ENCODE measurements around the gene CSTA. TPM values are rescaled to one million over a fixed set of nuclear protein-coding genes. Genes with fewer than 3 reads are reported as not detected.

CSTA gene
- total RNA-seq, 1 experiment from 2014 or later = not detected

DNA sequence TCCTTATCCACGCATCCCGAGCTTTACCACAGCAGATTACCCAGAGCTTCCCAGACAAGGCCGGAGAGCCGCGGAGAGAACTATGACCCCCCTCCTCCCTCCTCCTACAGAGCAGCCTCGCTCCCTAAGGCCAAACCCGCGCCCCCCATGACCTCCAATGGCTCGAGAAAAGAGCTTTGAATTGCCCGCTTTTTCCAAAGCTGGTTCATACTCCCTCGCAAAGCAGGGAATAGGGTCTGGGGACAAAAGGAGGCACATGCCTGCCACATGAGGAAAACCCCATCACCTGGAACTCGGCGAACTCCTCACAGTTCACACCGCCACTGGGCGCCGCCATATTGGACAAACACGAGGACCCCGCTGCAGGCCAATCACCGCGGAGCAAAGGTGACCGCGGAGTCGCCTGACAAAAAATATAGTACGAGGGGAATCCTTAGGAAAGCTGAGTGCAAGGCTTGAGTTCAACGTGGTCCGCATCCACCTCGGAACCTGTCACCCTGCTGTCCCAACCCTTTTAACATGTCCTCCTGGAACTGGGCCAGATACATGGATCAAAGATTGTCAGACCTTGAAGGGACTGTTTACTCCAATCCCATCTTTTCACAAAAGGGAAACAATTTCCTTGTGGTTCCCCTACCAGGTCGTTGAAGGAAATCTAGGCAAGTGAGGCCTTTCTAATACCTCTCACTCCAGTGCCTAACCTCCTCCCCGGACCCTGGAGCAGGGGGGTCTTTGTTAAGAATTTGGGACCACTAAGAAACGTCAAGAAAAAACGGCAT lies 58.0 kb downstream of the CSTA start, which contains the start of gene MIX23:
MIX23 (minus strand) TSS at position 344 of the 779 bp plus-strand sequence; CDS start at position 337, 7 bp downstream.
- intact Hi-C loops (cut with micrococcal nuclease) = loop anchor here (1.0 kb wide), 1 partner anchor 33 kb away; the partner anchor contains the start of gene WDR5B
- H2AFZ ChIP-seq (ENCODE audit: low read length) = peak within 1 kb of the TSS; percentile 89
- H3K4me1 ChIP-seq (ENCODE audit: insufficient read depth, low read length) = peaks cover 44% of the 10 kb centered on the region
- no peaks in the 10 kb centered on the region for H4K20me1 ChIP-seq (ENCODE audit: low read length)
- H3K9ac ChIP-seq (ENCODE audit: low read length) = peak within 1 kb of the TSS; percentile 90
- H3K4me3 ChIP-seq (ENCODE audit: low read length) = peak within 1 kb of the TSS; percentile 90
- ChIA-PET CTCF (interaction anchor here (1.1 kb wide), 1 partner anchor 77 kb away, joined by 6 read pairs; no protein-coding TSS in a partner anchor), POLR2A (ENCODE audit: unreplicated experiment) (interaction anchor here (0.5 to 1.7 kb wide), 3 partner anchors 12 to 845 kb away, joined by 4 to 14 read pairs (median 4); partner anchors contain the start of gene WDR5B)
- H3F3A ChIP-seq (ENCODE audit: low read length, unreplicated experiment) = no peaks in the 10 kb centered on the region
- peak; percentile 93 for DNase-seq
- peak within 1 kb of the TSS; percentile 40 for H3K27ac ChIP-seq (ENCODE audit: low read length)
- peak; percentile 44 for ATAC-seq
- H3K9me2 ChIP-seq (replicated peaks; ENCODE audit: low read length) = no peaks in the 10 kb centered on the region
- TF ChIP-seq EZH2phosphoT487 (IDR thresholded peaks at IDR 0.05; ENCODE audit: borderline replicate concordance, low read length) (no peak), EZH2 (IDR thresholded peaks at IDR 0.05; ENCODE audit: low read length, unreplicated experiment) (no peak)
- TF ChIP-seq, protein P1, sequence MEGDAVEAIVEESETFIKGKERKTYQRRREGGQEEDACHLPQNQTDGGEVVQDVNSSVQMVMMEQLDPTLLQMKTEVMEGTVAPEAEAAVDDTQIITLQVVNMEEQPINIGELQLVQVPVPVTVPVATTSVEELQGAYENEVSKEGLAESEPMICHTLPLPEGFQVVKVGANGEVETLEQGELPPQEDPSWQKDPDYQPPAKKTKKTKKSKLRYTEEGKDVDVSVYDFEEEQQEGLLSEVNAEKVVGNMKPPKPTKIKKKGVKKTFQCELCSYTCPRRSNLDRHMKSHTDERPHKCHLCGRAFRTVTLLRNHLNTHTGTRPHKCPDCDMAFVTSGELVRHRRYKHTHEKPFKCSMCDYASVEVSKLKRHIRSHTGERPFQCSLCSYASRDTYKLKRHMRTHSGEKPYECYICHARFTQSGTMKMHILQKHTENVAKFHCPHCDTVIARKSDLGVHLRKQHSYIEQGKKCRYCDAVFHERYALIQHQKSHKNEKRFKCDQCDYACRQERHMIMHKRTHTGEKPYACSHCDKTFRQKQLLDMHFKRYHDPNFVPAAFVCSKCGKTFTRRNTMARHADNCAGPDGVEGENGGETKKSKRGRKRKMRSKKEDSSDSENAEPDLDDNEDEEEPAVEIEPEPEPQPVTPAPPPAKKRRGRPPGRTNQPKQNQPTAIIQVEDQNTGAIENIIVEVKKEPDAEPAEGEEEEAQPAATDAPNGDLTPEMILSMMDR (conservative IDR thresholded peaks at IDR 0.05; ENCODE audit: low read depth, low read length) = no peak
- H3K4me2 ChIP-seq (ENCODE audit: low read length) = peak within 1 kb of the TSS; percentile 87
- H3K27me3 ChIP-seq (ENCODE audit: low read length) = no peaks in the 10 kb centered on the region
- H3K79me2 ChIP-seq (ENCODE audit: low read length) = peaks cover 95% of the 10 kb centered on the region
- H3K36me3 ChIP-seq (ENCODE audit: low read depth, low read length) = peaks cover 18% of the 10 kb centered on the region
- no TSS peak for BruUV-seq (replicated peaks)
- H3K9me3 ChIP-seq (ENCODE audit: low read length) = no peaks in the 10 kb centered on the region

DNA sequence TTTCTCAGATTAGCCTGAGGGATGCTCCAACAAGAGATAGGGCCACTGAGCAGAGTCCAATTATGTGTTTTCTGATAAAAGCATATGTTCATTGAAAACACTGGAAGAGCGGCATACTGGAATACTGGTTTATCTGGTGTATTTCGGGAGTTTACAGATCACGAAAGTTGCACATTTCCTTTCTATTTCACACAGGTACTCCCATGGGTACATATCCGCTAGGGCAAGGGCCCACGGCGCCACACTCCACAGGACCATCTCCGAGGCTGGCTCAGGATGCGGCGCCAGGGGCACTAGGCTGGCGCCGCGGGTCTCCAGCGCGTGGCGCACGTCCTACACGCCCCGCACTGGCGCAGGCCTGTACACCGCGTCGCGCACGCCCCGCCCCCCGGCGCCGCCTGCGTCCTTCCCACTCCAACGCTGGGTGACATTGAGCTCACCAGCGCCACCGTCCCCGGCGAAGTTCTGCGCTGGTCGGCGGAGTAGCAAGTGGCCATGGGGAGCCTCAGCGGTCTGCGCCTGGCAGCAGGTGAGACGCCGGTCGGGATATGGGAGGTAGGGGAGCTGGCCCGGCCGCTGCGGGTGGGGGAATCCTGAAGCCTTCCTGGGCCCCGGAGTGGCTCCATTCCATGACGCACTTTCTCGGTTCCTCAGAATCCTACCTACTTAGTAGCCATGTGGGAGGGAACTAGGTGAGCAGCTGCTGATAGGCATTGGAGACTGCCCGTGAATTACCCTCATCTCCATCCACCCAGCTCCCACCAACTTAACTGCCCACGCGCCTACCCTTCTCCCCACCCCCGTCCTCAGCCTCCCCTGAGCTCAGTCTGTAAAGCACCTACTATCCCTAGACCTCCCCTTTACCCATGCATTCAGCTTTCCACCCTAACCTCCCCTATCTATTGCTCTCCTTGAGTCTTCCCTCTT lies 59.0 kb downstream of the CSTA start, which contains the start of gene FAM162A:
FAM162A (plus strand) TSS at position 412 of the 927 bp plus-strand sequence; CDS start at position 496, 84 bp downstream.
- Histone ChIP-seq H3K4me2 (ENCODE audit: low read length) (peak within 1 kb of the TSS; percentile 87), H3K9me2 (replicated peaks; ENCODE audit: low read length) (no peaks in the 10 kb centered on the region), H2AFZ (ENCODE audit: low read length) (peak within 1 kb of the TSS; percentile 89), H3K27me3 (ENCODE audit: low read length) (no peaks in the 10 kb centered on the region), H3K36me3 (ENCODE audit: low read depth, low read length) (peaks cover 12% of the 10 kb centered on the region; the same call in 1 of the 2 replicates), H3K4me3 (ENCODE audit: low read length) (peak within 1 kb of the TSS; percentile 90), H3K27ac (ENCODE audit: low read length) (peak within 1 kb of the TSS; percentile 40), H3F3A (ENCODE audit: low read length, unreplicated experiment) (no peaks in the 10 kb centered on the region), H3K9ac (ENCODE audit: low read length) (peak within 1 kb of the TSS; percentile 90), H3K79me2 (ENCODE audit: low read length) (peaks cover 90% of the 10 kb centered on the region), H4K20me1 (ENCODE audit: low read length) (no peaks in the 10 kb centered on the region), H3K4me1 (ENCODE audit: insufficient read depth, low read length) (peaks cover 44% of the 10 kb centered on the region), H3K9me3 (ENCODE audit: low read length) (no peaks in the 10 kb centered on the region)
- ChIA-PET CTCF (interaction anchor here (0.6 to 1.4 kb wide), 5 partner anchors 9 to 335 kb away, joined by 3 to 26 read pairs (median 9); no protein-coding TSS in a partner anchor), POLR2A (ENCODE audit: unreplicated experiment) (interaction anchor here (0.5 to 1.7 kb wide), 14 partner anchors 9 to 973 kb away, joined by 3 to 14 read pairs (median 4); partner anchors contain the start of gene WDR5B)
- ATAC-seq (peak; percentile 90), DNase-seq (peak; percentile 98)
- intact Hi-C loops (cut with micrococcal nuclease) = loop anchor here (1.0 kb wide), 3 partner anchors 19 to 78 kb away; partner anchors contain the start of gene WDR5B
- TF ChIP-seq, protein P1 (conservative IDR thresholded peaks at IDR 0.05; ENCODE audit: low read depth, low read length) = peak; percentile 83
- TF ChIP-seq EZH2phosphoT487 (IDR thresholded peaks at IDR 0.05; ENCODE audit: borderline replicate concordance, low read length) = peak; percentile 70; the same call in 1 of the 2 replicates
- no peak for TF ChIP-seq EZH2 (IDR thresholded peaks at IDR 0.05; ENCODE audit: low read length, unreplicated experiment)
- BruUV-seq (replicated peaks) = TSS peak; percentile 55

All from PC-3 (cell line).